Endodermal cell (in vitro differentiated cells): Measurements from ENCODE around the gene ELANE. TPM values are rescaled to one million over a fixed set of nuclear protein-coding genes. Genes with fewer than 3 reads are reported as not detected.
"Not testable (repeated sequence)": the region's sequence is repeated elsewhere in the genome, so short reads cannot be mapped to it uniquely, and the experiment has no call there.

Experiments
- DNase-seq: peaks from one replicate; pipeline ENCODE4 v3.0.0-alpha.2; 2017
- H3K27ac ChIP-seq: 2 replicates; pipeline ENCODE4 v1.5.1; 2013; ENCODE audit warnings: mild to moderate bottlenecking, low read depth, low read length, moderate library complexity
- H3K27me3 ChIP-seq: 2 replicates; pipeline ENCODE4 v1.6.1; 2013; ENCODE audit warnings: mild to moderate bottlenecking, low read length, moderate library complexity; ENCODE audit not compliant: insufficient read depth, control insufficient read depth, poor library complexity, severe bottlenecking
- H3K36me3 ChIP-seq: 2 replicates; pipeline ENCODE4 v1.7.0; 2013; ENCODE audit warnings: mild to moderate bottlenecking, low read length, moderate library complexity; ENCODE audit not compliant: control insufficient read depth, insufficient read depth
- H3K4me1 ChIP-seq: one replicate; pipeline ENCODE4 v1.7.0; 2013; ENCODE audit warnings: low read length; ENCODE audit not compliant: control insufficient read depth, insufficient read depth
- H3K4me3 ChIP-seq: 2 replicates; pipeline ENCODE4 v1.5.1; 2013; ENCODE audit warnings: mild to moderate bottlenecking, low read length, moderate library complexity
- H3K9ac ChIP-seq: 2 replicates; pipeline ENCODE4 v1.6.1; 2013; ENCODE audit warnings: mild to moderate bottlenecking, low read length, moderate library complexity; ENCODE audit not compliant: poor library complexity, severe bottlenecking; ENCODE audit errors: extremely low read depth
- H3K9me3 ChIP-seq: 2 replicates; pipeline ENCODE4 v1.6.1; 2013; ENCODE audit warnings: mild to moderate bottlenecking, low read length, moderate library complexity; ENCODE audit not compliant: control insufficient read depth
- H3K27ac Mint-ChIP-seq: 2 replicates; pipeline ENCODE4 v1.8.0; 2020; ENCODE audit warnings: mixed read lengths
- H3K27me3 Mint-ChIP-seq: 2 replicates; pipeline ENCODE4 v1.8.0; 2021; ENCODE audit warnings: mild to moderate bottlenecking, mixed read lengths; ENCODE audit not compliant: insufficient read depth
- H3K36me3 Mint-ChIP-seq: 2 replicates; pipeline ENCODE4 v1.8.0; 2020; ENCODE audit warnings: low read depth, mixed read lengths
- H3K4me1 Mint-ChIP-seq: 2 replicates; pipeline ENCODE4 v1.8.0; 2020; ENCODE audit warnings: mixed read lengths
- H3K4me3 Mint-ChIP-seq: 2 replicates; pipeline ENCODE4 v1.8.0; 2020; ENCODE audit warnings: mild to moderate bottlenecking, moderate library complexity, mixed read lengths
- H3K9me3 Mint-ChIP-seq: 2 replicates; pipeline ENCODE4 v1.8.0; 2020; ENCODE audit warnings: mild to moderate bottlenecking, mixed read lengths
- WGBS, 2 experiments: methylation state at CpG; one replicate each; pipeline versions ENCODE4 v1.1.5 to v1.1.7; 2013; ENCODE audit warnings: missing lambda C conversion rate in 2 of 2, mixed read lengths in 1 of 2; ENCODE audit not compliant: insufficient coverage in 1 of 2, insufficient read length in 1 of 2; 5-methylcytosine and 5-hydroxymethylcytosine counted together
- total RNA-seq, 2 donors: library from RNA; stranded (reverse); fragmentation: NEBNext Ultra II Directional in 1 of 2; extraction: Animal tissue kit (Norgen Biotek cat#: 25700) in 1 of 2; gene quantifications; 2 replicates in 1 of 2; 3 replicates in 1 of 2; pipeline ENCODE4 v1.2.1, GENCODE V29; 2021
- TF ChIP-seq, protein P1 (sequence below): fragments of 200-600 bp; sonication (generic); conservative IDR thresholded peaks from 2 replicates; pipeline ENCODE4 v1.5.0; 2021; ENCODE audit warnings: antibody characterized with exemption, mild to moderate bottlenecking

ELANE gene
- total RNA-seq, 2 donors from 2014 or later = not detected

DNA sequence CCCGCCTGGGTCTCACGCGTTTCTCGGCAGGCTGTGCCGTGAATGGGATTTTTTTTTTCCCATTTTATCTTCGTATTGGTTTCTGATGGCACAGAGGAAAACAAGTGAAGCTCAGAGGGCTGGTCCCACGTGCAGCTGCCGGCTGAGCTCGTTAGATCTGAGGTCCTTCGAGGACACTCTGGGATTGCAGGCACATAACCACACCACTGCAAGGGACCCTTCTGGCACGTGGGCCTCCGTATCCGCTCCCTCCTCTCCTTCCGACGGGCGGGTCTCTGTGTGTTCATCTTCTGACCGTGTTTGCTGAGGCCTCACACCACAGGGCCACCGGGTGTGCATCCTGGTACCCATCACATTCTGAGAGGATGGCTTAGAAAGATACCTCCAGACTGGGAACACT lies 24.0 kb downstream of the ELANE start:
- Histone ChIP-seq H3K4me1 (no peaks in the 10 kb centered on the region), H3K9me3 (no peaks in the 10 kb centered on the region), H3K27ac (no peak overlapping the region), H3K27me3 (no peaks in the 10 kb centered on the region), H3K36me3 (peaks cover 17% of the 10 kb centered on the region), H3K4me3 (no peak overlapping the region), H3K9ac (no peak overlapping the region)
- no peaks in the 10 kb centered on the region for H3K4me1 Mint-ChIP-seq
- H3K4me3 Mint-ChIP-seq = no peak overlapping the region
- H3K9me3 Mint-ChIP-seq = peaks cover 5% of the 10 kb centered on the region
- H3K27ac Mint-ChIP-seq = no peak overlapping the region
- DNase-seq = no peak
- 91 to 94% methylated on average over 14 to 18 of the region's 18 CpGs for WGBS, 2 experiments
- H3K27me3 Mint-ChIP-seq = no peaks in the 10 kb centered on the region
- TF ChIP-seq, protein P1, sequence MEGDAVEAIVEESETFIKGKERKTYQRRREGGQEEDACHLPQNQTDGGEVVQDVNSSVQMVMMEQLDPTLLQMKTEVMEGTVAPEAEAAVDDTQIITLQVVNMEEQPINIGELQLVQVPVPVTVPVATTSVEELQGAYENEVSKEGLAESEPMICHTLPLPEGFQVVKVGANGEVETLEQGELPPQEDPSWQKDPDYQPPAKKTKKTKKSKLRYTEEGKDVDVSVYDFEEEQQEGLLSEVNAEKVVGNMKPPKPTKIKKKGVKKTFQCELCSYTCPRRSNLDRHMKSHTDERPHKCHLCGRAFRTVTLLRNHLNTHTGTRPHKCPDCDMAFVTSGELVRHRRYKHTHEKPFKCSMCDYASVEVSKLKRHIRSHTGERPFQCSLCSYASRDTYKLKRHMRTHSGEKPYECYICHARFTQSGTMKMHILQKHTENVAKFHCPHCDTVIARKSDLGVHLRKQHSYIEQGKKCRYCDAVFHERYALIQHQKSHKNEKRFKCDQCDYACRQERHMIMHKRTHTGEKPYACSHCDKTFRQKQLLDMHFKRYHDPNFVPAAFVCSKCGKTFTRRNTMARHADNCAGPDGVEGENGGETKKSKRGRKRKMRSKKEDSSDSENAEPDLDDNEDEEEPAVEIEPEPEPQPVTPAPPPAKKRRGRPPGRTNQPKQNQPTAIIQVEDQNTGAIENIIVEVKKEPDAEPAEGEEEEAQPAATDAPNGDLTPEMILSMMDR = no peak
- H3K36me3 Mint-ChIP-seq = peaks cover 30% of the 10 kb centered on the region

DNA sequence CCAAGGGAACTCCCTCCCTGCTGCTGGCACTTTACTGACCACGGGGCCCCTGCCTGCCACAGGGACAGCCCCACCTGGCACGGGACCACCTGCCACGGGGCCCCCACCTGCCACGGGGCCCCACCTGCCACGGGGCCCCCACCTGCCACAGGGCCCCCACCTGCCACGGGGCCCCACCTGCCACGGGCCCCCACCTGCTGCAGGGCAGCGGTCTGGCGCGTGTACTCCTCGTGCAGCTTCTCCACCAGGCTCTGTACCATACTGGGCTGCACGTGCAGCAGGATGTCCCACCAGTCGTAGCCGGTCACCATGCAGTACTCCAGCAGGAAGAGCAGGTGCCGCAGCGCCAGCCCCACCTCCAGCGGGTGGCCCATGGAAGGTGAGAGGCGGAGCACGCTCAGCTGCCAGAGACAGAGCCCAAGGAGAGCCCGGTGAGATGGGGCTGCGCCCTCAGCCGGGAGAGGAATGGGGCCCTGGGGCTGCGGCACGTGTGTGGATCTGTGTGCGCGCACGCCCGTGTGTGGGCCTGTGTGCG lies 24.7 kb downstream of the ELANE start:
- no peak for DNase-seq
- Histone ChIP-seq H3K9me3 (no peaks in the 10 kb centered on the region), H3K27ac (no peak overlapping the region), H3K4me1 (no peaks in the 10 kb centered on the region), H3K4me3 (no peak overlapping the region), H3K36me3 (peaks cover 25% of the 10 kb centered on the region), H3K27me3 (no peaks in the 10 kb centered on the region), H3K9ac (no peak overlapping the region)
- H3K4me3 Mint-ChIP-seq = no peak overlapping the region
- H3K27ac Mint-ChIP-seq = no peak overlapping the region
- TF ChIP-seq, protein P1 = no peak
- no peaks in the 10 kb centered on the region for H3K27me3 Mint-ChIP-seq
- peaks cover 34% of the 10 kb centered on the region for H3K36me3 Mint-ChIP-seq
- H3K4me1 Mint-ChIP-seq = no peaks in the 10 kb centered on the region
- H3K9me3 Mint-ChIP-seq = peaks cover 1% of the 10 kb centered on the region
- 92 to 96% methylated on average over 24 to 29 of the region's 29 CpGs for WGBS, 2 experiments

DNA sequence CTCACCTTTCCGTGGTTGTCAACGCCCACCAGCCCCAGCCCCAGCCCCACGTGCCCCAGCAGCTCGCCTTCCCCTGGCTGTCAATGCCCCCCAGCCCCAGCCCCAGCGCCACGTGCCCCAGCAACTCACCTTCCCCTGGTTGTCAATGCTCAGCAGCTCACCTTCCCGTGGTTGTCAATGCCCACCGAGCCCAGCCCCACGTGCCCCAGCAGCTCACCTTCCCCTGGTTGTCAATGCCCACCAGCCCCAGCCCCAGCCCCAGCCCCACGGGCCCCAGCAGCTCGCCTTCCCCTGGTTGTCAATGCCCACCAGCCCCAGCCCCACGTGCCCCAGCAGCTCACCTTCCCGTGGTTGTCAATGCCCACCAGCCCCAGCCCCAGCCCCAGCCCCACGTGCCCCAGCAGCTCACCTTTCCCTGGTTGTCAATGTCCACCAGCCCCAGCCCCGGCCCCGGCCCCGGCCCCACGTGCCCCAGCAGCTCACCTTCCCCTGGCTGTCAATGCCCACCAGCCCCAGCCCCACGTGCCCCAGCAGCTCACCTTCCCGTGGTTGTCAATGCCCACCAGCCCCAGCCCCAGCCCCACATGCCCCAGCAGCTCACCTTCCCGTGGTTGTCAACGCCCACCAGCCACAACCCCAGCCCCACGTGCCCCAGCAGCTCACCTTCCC lies 26.0 kb downstream of the ELANE start:
- H3K4me1 ChIP-seq, H3K27me3 Mint-ChIP-seq, H3K27me3 ChIP-seq, H3K4me1 Mint-ChIP-seq, H3K27ac Mint-ChIP-seq, H3K4me3 Mint-ChIP-seq, H3K9me3 ChIP-seq, H3K27ac ChIP-seq, H3K9me3 Mint-ChIP-seq, H3K9ac ChIP-seq, H3K4me3 ChIP-seq, DNase-seq: not testable (repeated sequence)
- WGBS, 2 experiments = 85 to 93% methylated on average over 7 to 21 of the region's 23 CpGs
- H3K36me3 Mint-ChIP-seq = peaks cover 41% of the 10 kb centered on the region
- peaks cover 37% of the 10 kb centered on the region for H3K36me3 ChIP-seq

DNA sequence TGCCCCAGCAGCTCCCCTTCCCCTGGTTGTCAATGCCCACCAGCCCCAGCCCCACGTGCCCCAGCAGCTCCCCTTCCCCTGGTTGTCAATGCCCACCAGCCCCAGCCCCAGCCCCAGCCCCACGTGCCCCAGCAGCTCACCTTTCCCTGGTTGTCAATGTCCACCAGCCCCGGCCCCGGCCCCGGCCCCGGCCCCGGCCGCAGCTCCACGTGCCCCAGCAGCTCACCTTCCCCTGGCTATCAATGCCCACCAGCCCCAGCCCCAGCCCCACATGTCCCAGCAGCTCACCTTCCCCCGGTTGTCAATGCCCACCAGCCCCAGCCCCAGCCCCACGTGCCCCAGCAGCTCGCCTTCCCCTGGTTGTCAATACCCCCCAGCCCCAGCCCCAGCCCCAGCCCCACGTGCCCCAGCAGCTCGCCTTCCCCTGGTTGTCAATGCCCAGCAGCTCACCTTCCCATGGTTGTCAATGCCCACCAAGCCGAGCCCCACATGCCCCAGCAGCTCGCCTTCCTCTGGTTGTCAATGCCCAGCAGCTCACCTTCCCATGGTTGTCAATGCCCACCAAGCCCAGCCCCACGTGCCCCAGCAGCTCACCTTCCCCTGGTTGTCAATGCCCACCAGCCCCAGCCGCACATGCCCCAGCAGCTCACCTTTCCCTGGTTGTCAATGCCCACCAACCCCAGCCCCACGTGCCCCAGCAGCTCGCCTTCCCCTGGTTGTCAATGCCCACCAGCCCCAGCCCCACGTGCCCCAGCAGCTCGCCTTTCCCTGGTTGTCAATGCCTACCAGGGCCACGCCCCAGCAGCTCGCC lies 26.9 kb downstream of the ELANE start:
- not testable (repeated sequence) for H3K9ac ChIP-seq, H3K27ac ChIP-seq, H3K4me3 ChIP-seq, H3K9me3 ChIP-seq, H3K27me3 ChIP-seq, H3K9me3 Mint-ChIP-seq, H3K27me3 Mint-ChIP-seq, H3K4me3 Mint-ChIP-seq, H3K27ac Mint-ChIP-seq, H3K4me1 Mint-ChIP-seq, H3K4me1 ChIP-seq
- H3K36me3 ChIP-seq = peaks cover 33% of the 10 kb centered on the region
- DNase-seq = peak; percentile 49
- WGBS, 2 experiments = 87 to 93% methylated on average over 15 to 24 of the region's 24 CpGs
- peaks cover 45% of the 10 kb centered on the region for H3K36me3 Mint-ChIP-seq
